Adrenal gland (tissue), 12 donors: Measurements from ENCODE around the gene MYOM3. TPM values are rescaled to one million over a fixed set of nuclear protein-coding genes. Genes with fewer than 3 reads are reported as not detected.

Experiments
- DNase-seq, 7 donors: peaks; one replicate each; pipeline ENCODE4 v3.0.0-alpha.2; 2019 to 2020
- H3K27ac ChIP-seq, 5 donors: fragments of 200-600 bp; sonication (generic) in 4 of 5; 1 replicate in 3 of 5; 2 replicates in 2 of 5; pipeline versions ENCODE4 v1.5.1 to v1.8.0; 2016 to 2020; ENCODE audit warnings: mild to moderate bottlenecking in 1 of 5
- H3K27me3 ChIP-seq: fragments of 200-600 bp; 2 replicates; pipeline ENCODE4 v1.8.0; 2021
- H3K36me3 ChIP-seq, 2 donors: fragments of 200-600 bp; replicated peaks in 1 of 2; 1 replicate in 1 of 2; 2 replicates in 1 of 2; pipeline versions ENCODE4 v1.5.1 to v1.8.0; 2018 to 2022
- H3K4me1 ChIP-seq, 2 donors: fragments of 200-600 bp; replicated peaks in 1 of 2; 1 replicate in 1 of 2; 2 replicates in 1 of 2; pipeline versions ENCODE4 v1.5.1 to v1.8.0; 2018 to 2021
- H3K4me3 ChIP-seq, 4 donors: fragments of 200-600 bp; sonication (generic) in 3 of 4; one replicate each; pipeline ENCODE4 v1.5.1; 2016 to 2018
- H3K9me3 ChIP-seq, 3 donors: fragments of 200-600 bp; sonication (generic) in 1 of 3; replicated peaks in 1 of 3; 1 replicate in 2 of 3; 2 replicates in 1 of 3; pipeline versions ENCODE4 v1.5.1 to v1.8.0; 2016 to 2021
- CTCF ChIP-seq, 6 experiments: fragments of 450-650 bp in 4 of 6; fragments of 200-600 bp in 2 of 6; sonication (generic) in 1 of 6; IDR thresholded peaks; 1 replicate in 5 of 6; 2 replicates in 1 of 6; pipeline versions ENCODE4 v1.5.1 to v1.8.0; 2016 to 2021; ENCODE audit warnings: antibody characterized with exemption in 6 of 6, mild to moderate bottlenecking in 2 of 6, moderate library complexity in 1 of 6
- POLR2A ChIP-seq, 2 donors: fragments of 450-650 bp; IDR thresholded peaks; one replicate each; pipeline ENCODE4 v1.6.1; 2017; ENCODE audit warnings: antibody characterized with exemption in 2 of 2, mild to moderate bottlenecking in 2 of 2, moderate library complexity in 1 of 2
- WGBS, 4 donors: extraction: QIAGEN DNeasy Blood & Tissue Kit in 2 of 4; methylation state at CpG; one replicate each; pipeline versions ENCODE4 v1.1.5 to v1.1.7; 2013 to 2017; 5-methylcytosine and 5-hydroxymethylcytosine counted together
- intact Hi-C, 2 donors: fragments of 100-400 bp; cut with DNase I; formaldehyde crosslinking; loops; one replicate each; pipeline versions ENCODE4 v1.14.1 to v1.15.0; 2022 to 2023
- polyA plus RNA-seq, 3 donors: library from polyadenylated mRNA; stranded (reverse); fragments of 200-250 nt in 2 of 3; fragments of 350-450 nt in 1 of 3; fragmentation: Illumina TruSeq in 1 of 3; extraction: RNeasy Lipid Tissue Mini Kit (QIAGEN cat#74804) in 1 of 3; gene quantifications; one replicate each; pipeline ENCODE4 v1.2.3, GENCODE V29; 2013 to 2014
- total RNA-seq, 9 donors: library from RNA; depleted of rRNA in 4 of 9; stranded (reverse); fragments of >200 nt in 4 of 9; fragments of 120-200 nt in 1 of 9; fragmentation: NEBNext Ultra II Directional in 1 of 9; extraction: Animal tissue kit (Norgen Biotek cat#: 25700) in 1 of 9; gene quantifications; one replicate each; pipeline versions ENCODE4 v1.1.0 to v1.2.4, GENCODE V29; 2013 to 2023
- donor health status: healthy with polysubstance abuse.
- donor health status: Bipolar disorder and iron deficiency.
- donor health status: DM: yes; HTN: yes; CAD: no.
- donor health status: DM: no; HTN: no; CAD: no.
- donor health status: DM: no; HTN: no; CAD: no.
- donor health status: DM: yes; HTN: yes; CAD: no.

The MYOM3 gene
- total and polyA plus RNA-seq, 12 donors, result 0.09 to 7.0 (median 0.18) TPM

- Histone ChIP-seq H3K4me1 (no peaks in the 10 kb centered on the region), H3K27ac (no peak overlapping the region), H3K27me3 (no peaks in the 10 kb centered on the region), H3K4me3 (no peak overlapping the region), H3K36me3 (peaks cover 0 to 5% of the 10 kb centered on the region in 2 donors), H3K9me3 (no peaks in the 10 kb centered on the region)
- WGBS, 4 donors, result 75 to 90% (median 84%) methylated on average over 3 of the region's 3 CpGs
- intact Hi-C loops, result no loop called here
- no peak for DNase-seq
- TF ChIP-seq POLR2A (IDR thresholded peaks at IDR 0.05) (no peak), CTCF (IDR thresholded peaks at IDR 0.05) (no peak)
Measured at GRCh38 chr1:24127134-24127800, 15.3 kb upstream of the MYOM3 start.

GRCh38 chr1:24126672-24127023 is 14.7 kb upstream of the MYOM3 start:
- no peaks in the 10 kb centered on the region for H3K27me3 ChIP-seq
- no peak for DNase-seq
- H3K4me3 ChIP-seq, result no peak overlapping the region
- H3K4me1 ChIP-seq, result no peaks in the 10 kb centered on the region
- 74 to 85% (median 82%) methylated on average over 5 of the region's 5 CpGs for WGBS, 4 donors
- H3K36me3 ChIP-seq, result peaks cover 0 to 5% of the 10 kb centered on the region in 2 donors
- H3K9me3 ChIP-seq, result no peaks in the 10 kb centered on the region
- intact Hi-C loops, result no loop called here
- TF ChIP-seq CTCF (IDR thresholded peaks at IDR 0.05) (no peak), POLR2A (IDR thresholded peaks at IDR 0.05) (no peak)
- H3K27ac ChIP-seq, result no peak overlapping the region

- no peak overlapping the region for H3K4me3 ChIP-seq
- no peaks in the 10 kb centered on the region for H3K9me3 ChIP-seq
- intact Hi-C loops, result no loop called here
- WGBS, 4 donors, result 31 to 50% (median 43%) methylated on average over 5 to 6 of the region's 6 CpGs
- no peak for TF ChIP-seq CTCF (IDR thresholded peaks at IDR 0.05)
- no peak for TF ChIP-seq POLR2A (IDR thresholded peaks at IDR 0.05)
- DNase-seq, result no peak
- peaks cover 0 to 3% of the 10 kb centered on the region in 2 donors for H3K36me3 ChIP-seq
- H3K4me1 ChIP-seq, result no peaks in the 10 kb centered on the region
- no peak overlapping the region for H3K27ac ChIP-seq
- H3K27me3 ChIP-seq, result no peaks in the 10 kb centered on the region
Measured at GRCh38 chr1:24126018-24126671, 14.2 kb upstream of the MYOM3 start.

- H3K4me3 ChIP-seq, result no peak overlapping the region
- no peak for TF ChIP-seq CTCF (IDR thresholded peaks at IDR 0.05)
- TF ChIP-seq POLR2A (IDR thresholded peaks at IDR 0.05), result no peak
- 63 to 76% (median 70%) methylated on average over 3 to 4 of the region's 4 CpGs for WGBS, 4 donors
- H3K36me3 ChIP-seq, result no peaks in the 10 kb centered on the region
- intact Hi-C loops, result no loop called here
- H3K9me3 ChIP-seq, result no peaks in the 10 kb centered on the region
- no peaks in the 10 kb centered on the region for H3K27me3 ChIP-seq
- no peak for DNase-seq
- H3K27ac ChIP-seq, result no peak overlapping the region
- H3K4me1 ChIP-seq, result peaks cover 0 to 2% of the 10 kb centered on the region in 2 donors
Measured at GRCh38 chr1:24125456-24125855, 13.5 kb upstream of the MYOM3 start.
